Right renal cortex interstitium (tissue), 3 donors: ENCODE measurements around the gene ANAPC10. TPM values are rescaled to one million over a fixed set of nuclear protein-coding genes. Genes with fewer than 3 reads are reported as not detected.

Source experiments
- polyA plus RNA-seq, 3 donors: library from polyadenylated mRNA; unstranded; fragments of 120-200 nt; gene quantifications; one replicate each; pipeline ENCODE4 v1.2.1, GENCODE V29; 2013; ENCODE audit not compliant: insufficient read length in 3 of 3

ANAPC10 gene
- polyA plus RNA-seq, 3 donors, result 28.8 to 38.0 (median 32.1) TPM

Other genes with a start within 250 kb of the ANAPC10 start
- 10 to 100 TPM; 78.5 to 86.0 (median 82.5) TPM for gene ABCE1, start 115 bp upstream of the ANAPC10 start, polyA plus RNA-seq
- gene OTUD4, start 82.4 kb upstream of the ANAPC10 start, polyA plus RNA-seq, result 10 to 100 TPM; 38.5 to 40.0 (median 38.6) TPM